HT-29 (cell line): ENCODE data around the gene CD80. TPM values are rescaled to one million over a fixed set of nuclear protein-coding genes. Genes with fewer than 3 reads are reported as not detected.

Experiments used
- DNase-seq: peaks from one replicate; pipeline ENCODE4 v3.0.0-alpha.2; 2015; ENCODE audit warnings: low spot score
- total RNA-seq: library from RNA; depleted of rRNA; stranded (reverse); fragments of >200 nt; shearing (Covaris generic); gene quantifications from 2 replicates; pipeline ENCODE4 v1.2.3, GENCODE V29; 2014

Gene CD80
- total RNA-seq, 1 experiment from 2014 or later: not detected

DNA sequence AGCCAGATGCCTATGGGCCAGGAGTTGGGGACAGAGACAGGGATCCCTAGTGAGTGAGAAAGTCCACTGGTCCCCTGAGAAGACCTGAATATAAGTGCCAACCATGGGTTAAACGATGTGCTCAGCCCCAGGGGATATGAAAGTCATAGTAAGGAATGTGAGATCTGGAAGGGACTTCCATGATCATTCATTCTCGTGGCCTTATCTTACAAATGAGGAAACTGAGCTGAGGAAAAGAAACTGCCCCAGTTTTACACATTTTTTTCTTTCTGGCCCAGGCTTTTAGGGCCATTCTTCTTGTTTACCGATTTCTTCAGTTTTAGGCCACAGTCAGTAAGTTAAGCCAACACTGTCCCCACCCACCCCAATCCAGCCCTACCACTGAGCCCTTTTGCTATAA lies 11.1 kb downstream of the CD80 start:
- DNase-seq: no peak

DNA sequence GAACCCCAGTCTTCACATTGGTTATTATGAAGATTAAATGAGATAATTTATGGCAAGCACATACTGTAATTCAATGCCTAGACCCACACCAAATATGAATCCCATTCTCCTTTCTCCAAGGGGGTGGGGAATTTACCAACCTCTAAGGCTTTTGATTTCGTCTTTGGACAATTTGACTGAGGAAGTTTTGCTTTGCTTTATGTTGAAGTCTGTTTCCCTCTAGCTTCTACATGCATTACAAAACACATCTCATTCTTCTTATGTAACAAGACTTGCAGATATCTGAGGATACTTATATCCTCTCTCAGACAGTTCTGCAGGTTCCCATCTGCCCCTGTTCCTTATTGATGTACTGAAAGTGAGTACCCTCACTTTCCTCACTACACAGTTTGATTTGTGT lies 12.2 kb downstream of the CD80 start:
- no peak for DNase-seq

- DNase-seq: no peak
Measured at GRCh38 chr3:119543147-119543546, 16.3 kb downstream of the CD80 start.

GRCh38 chr3:119542168-119542767 lies 17.1 kb downstream of the CD80 start:
- DNase-seq: no peak

DNA sequence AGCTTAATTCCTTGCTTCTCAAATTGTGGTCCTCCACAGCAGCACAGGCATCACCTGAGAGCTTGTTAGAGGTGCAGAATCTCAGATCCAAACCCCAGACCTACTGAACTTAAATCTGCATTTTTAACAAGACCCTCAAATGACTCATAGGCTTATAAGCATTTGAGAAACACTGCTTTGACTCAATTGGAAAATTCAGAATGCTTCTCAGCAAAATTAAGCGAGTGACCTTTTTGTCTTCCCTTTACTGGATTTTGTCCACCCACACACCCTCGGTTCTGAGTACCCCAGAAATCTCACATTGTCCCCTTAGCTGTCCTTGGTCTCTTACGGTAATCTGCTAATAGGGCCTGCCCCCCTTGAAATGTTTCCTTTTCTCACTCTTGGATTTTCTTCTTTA lies 17.9 kb downstream of the CD80 start:
- DNase-seq: no peak

DNA sequence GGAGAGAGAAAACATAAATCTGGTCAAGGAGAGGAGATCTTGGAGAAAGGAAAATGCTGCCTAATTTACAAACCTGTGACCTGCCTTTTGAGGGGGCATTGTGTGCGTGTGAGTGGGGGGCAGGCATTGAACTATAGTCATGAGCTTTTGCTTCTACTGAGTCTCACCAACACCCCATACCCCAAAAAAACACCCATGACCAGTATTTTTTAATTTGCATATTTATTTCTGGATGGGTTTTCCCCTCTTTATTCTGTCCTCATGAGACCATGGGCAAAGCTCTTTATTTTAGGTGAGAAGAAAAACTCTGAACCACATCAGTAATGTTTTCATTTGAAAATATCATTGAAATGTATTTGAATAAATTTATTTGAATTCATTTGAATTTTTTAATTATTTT lies 20.6 kb downstream of the CD80 start:
- no peak for DNase-seq

- peak; percentile 7 for DNase-seq
Measured at GRCh38 chr3:119536757-119537156, 22.7 kb downstream of the CD80 start.

- no peak for DNase-seq
Measured at GRCh38 chr3:119534296-119534695, 25.1 kb downstream of the CD80 start.

- no peak for DNase-seq
Measured at GRCh38 chr3:119531151-119531550, 28.3 kb downstream of the CD80 start.

- no peak for DNase-seq
Measured at GRCh38 chr3:119530456-119530855, 29.0 kb downstream of the CD80 start.

DNA sequence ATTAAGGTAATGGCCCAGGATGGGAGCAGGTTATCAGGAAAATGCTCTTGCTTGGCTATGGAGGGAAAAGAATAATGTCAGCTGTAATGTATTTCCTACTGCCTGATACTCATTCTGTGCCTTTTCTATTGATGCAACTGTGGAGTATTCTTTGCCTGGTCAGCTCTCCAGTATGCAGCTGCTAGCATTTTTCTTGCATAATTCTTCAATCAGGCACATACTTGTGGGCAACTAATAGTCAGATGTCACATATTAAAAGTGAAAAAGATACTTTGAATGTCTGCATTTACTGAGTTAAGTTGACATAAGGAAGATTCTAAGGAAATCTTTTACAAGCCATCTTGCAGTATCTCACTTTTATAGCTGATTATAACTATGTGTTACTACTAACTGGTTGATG lies 29.5 kb downstream of the CD80 start:
- no peak for DNase-seq

- no peak for DNase-seq
Measured at GRCh38 chr3:119527714-119528113, 31.7 kb downstream of the CD80 start.

GRCh38 chr3:119524931-119525662 lies 34.3 kb downstream of the CD80 start:
- peak; percentile 23 for DNase-seq

DNA sequence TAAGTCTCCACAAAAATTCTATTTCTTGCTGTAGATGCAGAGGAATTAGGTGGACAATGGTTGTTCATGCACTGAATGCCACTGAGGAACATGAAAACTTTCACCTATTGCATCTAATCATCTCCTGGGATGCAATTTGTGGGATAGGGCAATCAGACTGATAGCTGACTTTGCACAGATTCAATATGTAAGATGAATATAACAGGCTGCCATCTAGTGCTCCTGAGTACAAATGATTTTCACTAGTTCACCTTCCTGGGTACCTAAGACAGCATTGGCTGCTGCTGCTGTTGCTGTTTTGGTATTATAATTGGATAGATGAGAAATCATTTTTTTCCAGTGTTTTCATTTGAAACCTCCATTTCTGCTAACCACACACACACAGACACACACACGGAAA lies 41.4 kb downstream of the CD80 start:
- no peak for DNase-seq

GRCh38 chr3:119517112-119517511 lies 42.3 kb downstream of the CD80 start:
- DNase-seq: no peak

- no peak for DNase-seq
Measured at GRCh38 chr3:119514637-119515036, 44.8 kb downstream of the CD80 start.

DNA sequence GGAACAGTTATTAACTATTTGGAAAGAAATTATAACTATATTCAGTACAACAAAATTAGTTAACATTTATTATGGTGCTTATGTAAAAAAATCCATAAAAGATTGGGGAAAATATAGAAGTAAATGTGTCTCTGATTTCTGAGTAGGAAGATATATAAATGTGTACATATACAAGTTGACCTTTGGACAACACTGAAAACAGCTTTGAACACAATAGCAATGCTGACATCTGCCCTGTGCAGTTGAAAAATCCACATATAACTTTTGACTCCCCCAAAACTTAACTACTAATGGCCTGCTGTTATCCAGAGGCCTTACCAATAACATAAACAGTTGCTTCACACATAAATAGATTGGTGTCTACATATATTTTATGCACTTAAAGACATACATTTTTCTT lies 48.7 kb downstream of the CD80 start:
- DNase-seq: no peak

- DNase-seq: no peak
Measured at GRCh38 chr3:119508172-119508845, 51.1 kb downstream of the CD80 start.

DNA sequence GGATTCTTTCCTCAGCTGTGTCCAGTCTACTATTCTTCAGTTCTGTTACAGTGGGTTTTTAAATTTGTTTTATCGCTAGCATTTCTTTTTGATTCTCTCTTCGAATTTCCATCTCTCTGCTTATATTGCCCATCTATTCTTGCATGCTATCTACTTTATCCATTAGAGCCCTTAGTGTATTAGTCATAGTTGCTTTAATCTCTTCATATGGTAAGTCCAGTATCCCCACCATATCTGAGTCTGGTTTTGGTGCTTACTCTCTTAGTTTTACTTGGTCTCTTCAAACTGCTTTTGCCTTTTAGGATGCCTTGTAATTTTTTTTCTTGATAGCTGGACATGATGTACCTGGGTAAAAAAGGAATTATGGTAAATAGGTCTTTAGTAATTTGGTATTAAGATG lies 52.0 kb downstream of the CD80 start:
- DNase-seq: no peak

DNA sequence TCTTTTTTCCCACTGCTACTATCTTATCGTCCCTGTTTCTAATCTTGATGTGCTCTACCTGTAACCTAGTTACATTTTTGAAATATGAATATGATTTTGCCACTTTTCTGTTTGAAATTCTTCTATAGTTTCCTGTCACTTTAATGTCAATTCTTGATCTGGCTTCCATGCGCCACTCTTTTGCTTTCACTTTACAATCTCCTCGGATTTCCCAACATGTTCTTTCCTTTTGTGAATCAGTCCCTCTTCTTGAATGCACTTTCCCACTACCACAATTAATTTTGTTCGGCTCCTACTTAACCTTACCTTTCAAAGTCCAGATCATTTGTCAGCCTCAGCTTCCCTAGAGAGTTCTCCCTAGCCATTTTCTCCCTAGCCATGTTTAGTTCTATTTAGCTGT lies 52.8 kb downstream of the CD80 start:
- no peak for DNase-seq

DNA sequence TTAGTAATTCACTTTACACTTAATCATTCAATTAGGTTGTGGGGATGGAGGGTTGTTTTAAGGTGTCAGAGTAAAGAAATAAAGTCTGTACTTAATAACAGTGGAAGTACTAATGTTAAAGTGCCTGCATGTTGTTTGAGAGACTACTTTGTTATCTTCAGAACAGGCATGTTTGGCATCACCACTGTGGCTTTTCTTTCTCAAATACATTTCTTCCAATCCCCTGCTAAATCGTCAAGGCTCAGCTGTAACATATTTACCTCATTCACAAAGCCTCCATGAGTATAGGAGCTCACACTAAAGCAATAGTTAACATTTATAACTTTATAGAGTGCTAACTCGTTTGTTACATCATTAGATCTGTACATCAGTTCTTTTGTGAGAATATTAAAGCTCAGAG lies 58.5 kb downstream of the CD80 start:
- no peak for DNase-seq

DNA sequence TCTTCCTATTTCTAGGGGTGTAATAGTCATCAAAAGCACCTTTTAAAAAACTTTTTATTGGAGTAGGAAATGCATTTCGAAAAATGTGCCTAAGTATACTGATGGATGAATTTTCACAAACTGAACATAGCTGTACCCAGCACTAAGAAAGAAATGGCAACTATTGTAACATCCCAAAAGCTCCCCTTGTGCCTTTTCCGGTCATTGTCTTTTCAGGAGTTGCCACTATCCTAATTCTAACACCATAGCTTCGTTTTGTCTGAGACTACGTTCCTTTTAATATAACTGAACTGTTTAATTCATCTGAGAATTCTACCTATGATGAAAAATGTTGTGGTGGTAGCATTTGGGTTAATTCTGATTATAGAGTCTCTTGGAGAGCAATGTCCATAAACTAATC lies 59.1 kb downstream of the CD80 start:
- DNase-seq: no peak
